Stimulated activated CD8-positive, alpha-beta memory T cell treated with anti-CD3 and anti-CD28 coated beads, Interleukin-15, amount 100 ng/mL, for 4 hours (primary cell): ENCODE results near the gene B3GLCT.
"Not testable (repeated sequence)": the region's sequence is repeated elsewhere in the genome, so short reads cannot be mapped to it uniquely, and the experiment has no call there.

Experiments used
- DNase-seq, 2 donors: peaks; one replicate each; pipeline ENCODE4 v3.0.0-alpha.2; 2020; ENCODE audit warnings: low read depth in 2 of 2

Gene B3GLCT

DNA sequence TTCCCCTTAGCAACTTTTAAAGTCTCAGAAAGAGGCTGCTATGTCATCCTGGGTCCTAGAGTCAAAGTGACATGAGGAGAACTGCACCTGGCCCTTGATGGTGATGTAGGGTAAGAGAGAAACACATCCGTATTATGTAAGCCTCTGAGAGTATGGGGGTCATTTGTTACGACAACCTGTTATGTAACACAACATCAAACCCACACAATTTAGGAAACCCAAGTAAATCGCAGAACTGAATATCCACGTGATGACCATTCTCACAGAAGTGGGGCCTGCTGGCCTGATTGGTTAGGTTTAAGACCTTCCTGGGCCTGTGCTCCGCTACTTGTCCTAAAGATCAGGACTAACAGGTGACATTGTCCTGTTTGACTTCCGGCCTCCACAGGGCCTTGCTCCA, 15.3 kb upstream of the B3GLCT start:
- DNase-seq, result no peak

- no peak for DNase-seq
Observed at GRCh38 chr13:31184981-31185645, 14.7 kb upstream of the B3GLCT start.

- no peak for DNase-seq
Observed at GRCh38 chr13:31191748-31192147, 8.0 kb upstream of the B3GLCT start.

DNA sequence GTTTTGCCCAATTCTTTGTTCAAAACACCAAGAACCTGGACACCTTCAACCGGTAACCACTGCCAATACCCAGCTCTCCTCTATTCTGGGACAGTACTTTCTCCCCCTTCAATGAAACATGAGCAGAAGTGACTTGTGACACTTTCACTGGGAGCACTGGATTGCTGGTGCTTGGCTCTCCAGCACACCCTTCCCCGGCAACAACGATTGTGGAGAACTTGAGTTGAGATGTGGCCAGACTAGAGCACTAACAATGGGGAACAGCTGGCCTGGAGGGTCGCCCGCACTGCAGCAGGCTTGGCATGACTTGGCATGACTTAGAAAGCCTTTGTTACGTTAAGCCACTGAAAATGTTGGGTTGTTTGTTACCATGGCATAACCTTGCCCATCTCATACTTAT, 7.5 kb upstream of the B3GLCT start:
- no peak for DNase-seq

DNA sequence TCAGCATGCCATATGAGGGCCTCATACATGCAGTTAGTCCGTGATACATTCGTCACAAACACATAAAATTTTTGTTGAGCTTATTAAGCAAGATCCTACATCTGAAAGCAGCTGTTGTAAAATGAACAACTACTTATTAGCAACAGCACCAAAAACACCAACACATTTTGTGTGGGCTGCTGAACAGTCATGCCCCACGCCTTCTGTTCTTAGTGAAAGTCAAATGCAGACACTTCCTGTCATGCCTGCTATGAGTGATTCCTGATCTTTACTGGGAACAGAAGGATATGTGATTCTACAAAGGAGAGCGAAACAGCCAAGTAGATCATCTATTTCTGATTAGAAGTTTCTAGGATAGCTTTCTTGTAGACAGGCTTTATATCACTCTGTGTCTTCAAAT, 4.2 kb upstream of the B3GLCT start:
- DNase-seq, result no peak

DNA sequence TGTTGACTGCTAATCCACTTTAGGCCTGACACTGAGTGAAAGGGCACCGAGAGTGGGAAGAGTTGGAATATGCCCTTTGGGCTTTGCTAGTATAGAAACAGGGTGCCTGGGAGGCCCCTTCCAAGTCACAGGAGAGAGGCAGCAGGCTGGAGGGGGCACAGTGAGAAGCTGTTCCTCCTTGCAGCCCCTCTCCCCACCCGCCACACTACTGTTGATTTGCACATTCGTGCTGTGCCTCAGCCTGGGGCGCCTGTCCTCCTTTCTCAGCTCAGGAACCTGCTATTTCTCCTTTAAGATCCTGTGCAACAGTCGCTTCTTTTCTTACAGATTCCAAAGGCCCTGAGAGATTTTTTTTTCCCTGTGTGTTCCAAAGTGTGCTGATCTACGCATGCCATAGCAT, 2.8 kb upstream of the B3GLCT start:
- no peak for DNase-seq

- DNase-seq, result no peak
Observed at GRCh38 chr13:31198519-31198918, 1.3 kb upstream of the B3GLCT start.

GRCh38 chr13:31199527-31199848, 287 bp upstream of the B3GLCT start:
- no peak for DNase-seq

- DNase-seq, result peak in 1 of 2 donors; percentile 4
Observed at GRCh38 chr13:31200637-31200971, 829 bp downstream of the B3GLCT start.

DNA sequence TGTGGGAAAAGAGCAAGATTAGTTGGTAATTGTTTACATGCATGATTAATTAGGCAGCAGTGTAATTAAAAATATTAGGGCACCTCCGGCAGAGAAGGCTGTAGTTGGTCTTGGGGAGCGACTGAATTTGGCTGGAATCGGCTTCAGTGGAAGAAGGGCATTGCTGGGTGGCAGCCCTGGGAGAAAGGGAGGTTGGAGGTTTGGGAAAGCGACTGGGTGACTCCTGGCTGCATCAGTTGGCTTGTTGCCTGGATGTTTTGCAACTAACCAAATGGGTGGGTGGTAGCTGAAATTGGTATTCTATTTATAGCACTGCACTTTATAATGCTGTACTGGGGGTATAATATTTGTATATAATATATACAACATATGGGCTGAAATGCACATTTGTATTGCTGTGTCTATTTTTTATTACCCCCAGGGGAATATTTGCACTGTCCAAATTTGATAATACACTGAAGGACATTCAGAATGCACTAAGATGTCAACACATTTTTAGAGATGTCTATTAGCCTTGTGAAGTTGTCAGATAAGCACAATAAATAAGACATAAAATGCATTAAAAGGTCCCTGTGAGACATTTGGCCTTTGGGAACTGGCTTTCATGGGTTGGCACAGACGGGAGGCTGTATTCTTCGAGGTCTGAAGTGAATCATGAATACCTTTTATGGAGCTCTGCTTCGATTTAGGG, 1.7 kb downstream of the B3GLCT start:
- DNase-seq, result no peak

- DNase-seq, result peak in 1 of 2 donors; percentile 4
Observed at GRCh38 chr13:31204592-31204991, 4.8 kb downstream of the B3GLCT start.

DNA sequence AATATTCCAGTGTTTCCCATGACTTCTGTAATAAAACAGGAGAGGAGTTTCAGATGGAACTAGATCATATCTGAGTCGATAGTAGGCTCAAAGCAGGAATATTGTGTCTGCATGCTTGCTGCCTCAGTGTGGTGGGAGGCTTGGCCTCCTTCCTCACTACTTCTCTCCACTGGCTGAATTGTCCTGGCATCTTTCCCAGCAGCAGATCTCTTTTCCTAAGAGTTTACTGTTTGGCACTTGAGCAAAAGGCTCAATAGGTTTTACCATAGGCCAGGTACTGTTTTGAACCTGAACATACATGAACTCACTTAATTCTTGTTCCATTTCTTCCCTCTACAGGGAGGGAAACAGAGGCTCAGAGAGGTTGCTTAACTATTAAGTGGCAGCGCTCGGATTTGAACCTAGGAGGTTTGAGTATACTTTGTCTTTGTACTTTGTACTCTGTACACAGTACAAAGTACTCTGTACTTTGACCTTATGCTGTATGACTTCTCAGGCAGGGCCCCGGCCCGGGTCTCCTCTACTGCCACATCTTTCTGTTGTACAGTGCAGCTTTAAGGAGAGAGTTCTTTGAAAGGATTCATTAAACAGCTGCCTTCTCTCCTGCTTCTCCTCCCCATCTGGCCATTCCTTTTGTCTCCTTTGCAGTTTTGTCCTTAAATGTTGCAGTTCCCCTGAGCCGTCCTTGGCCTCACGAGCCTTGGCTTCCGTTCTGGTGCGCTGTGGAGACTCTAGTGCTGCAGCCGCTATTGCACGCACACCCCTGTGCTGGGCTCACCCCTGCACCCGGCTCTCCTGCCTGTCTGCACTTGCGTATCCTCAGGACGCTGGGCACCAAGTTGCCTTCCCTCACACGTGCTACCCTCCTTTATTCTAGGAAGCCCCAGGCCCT, 8.1 kb downstream of the B3GLCT start:
- no peak for DNase-seq

GRCh38 chr13:31208559-31209122, 8.9 kb downstream of the B3GLCT start:
- no peak for DNase-seq

DNA sequence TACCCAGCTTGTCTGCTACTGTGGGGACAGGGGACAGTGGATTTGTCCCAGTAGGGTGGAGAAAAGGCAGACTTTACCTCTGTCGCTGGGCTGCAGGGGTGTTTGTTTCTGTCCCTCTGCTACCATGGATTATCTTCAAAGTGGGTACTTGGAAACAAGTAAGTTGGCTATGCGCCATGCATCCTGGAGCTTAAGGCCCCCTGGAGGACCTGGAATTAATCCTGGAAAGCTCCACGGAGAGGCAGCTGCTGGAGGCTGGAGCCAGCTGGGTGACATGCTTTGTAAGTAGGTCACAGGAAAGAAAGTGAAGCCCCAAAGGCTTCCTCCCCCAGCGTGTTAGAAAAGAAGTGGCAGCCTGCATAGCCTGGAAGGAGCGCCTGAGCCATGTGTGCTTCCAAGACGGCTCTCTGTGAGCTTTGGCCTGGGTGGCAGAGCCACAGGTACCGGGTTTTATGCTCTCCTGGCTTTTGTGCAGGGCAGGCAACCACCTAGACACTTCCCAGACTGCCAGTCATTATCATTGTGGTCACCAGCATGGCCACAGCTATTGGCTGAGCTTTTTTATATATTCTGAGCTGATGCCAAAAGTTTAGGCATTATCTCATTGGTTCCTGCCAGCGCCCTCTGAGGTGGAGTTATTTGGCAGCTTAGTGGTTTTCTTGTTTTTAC, 9.5 kb downstream of the B3GLCT start:
- DNase-seq, result no peak

GRCh38 chr13:31209841-31210210, 10.1 kb downstream of the B3GLCT start:
- DNase-seq, result no peak

DNA sequence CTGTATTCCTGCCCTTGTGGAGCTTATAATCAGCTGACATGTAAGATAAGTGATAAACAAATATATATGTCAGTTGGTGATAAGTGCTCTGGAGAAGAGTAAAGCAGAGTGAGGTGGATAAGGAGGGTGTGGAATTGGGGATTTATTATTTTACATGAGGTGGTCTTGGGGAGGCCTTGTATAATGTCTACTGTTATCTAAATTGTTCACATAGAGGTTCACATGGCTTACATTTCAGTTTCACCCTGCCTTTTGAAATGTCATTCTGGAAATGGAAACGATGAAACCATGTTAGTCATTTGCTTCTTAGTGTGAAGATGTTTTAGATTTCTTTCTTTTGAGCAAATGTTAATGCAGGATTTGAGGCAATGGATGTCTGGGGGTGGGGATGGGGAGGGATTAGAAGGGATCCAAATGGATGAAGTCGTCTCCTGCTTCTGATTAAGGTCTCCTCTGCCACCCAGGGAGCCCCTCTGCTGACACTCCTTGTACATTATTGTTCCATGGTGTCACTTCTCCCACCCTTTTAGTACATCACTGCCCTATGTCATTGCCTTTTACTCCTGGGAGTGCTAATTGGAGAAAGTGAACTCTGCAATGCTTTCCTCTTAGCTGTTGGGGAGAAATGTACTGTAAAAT, 14.0 kb downstream of the B3GLCT start:
- DNase-seq, result no peak

GRCh38 chr13:31214435-31214834, 14.7 kb downstream of the B3GLCT start:
- DNase-seq, result no peak

DNA sequence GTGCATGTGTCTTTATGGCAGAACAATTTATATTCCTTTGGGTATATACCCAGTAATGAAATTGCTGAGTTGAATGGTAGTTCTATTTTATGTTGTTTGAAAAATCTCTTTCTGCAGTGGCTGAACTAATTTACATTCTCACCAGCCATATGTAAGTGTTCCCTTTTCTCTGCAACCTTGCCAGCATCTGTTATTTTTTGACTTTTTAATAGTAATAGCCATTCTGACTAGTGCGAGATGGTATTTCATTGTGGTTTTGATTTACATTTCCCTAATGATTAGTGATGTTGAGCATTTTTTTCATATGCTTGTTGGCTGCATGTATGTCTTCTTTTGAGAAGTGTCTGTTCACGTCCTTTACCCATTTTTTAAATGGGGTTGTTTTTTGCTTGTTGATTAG, 17.1 kb downstream of the B3GLCT start:
- DNase-seq, result not testable (repeated sequence)

GRCh38 chr13:31219909-31220598, 20.3 kb downstream of the B3GLCT start:
- no peak for DNase-seq

GRCh38 chr13:31221057-31221456, 21.3 kb downstream of the B3GLCT start:
- no peak for DNase-seq

- DNase-seq, result no peak
Observed at GRCh38 chr13:31223215-31223614, 23.4 kb downstream of the B3GLCT start.
